Measurements from ENCODE around the gene PRAMEF18.
"Not testable (repeated sequence)": the region's sequence is repeated elsewhere in the genome, so short reads cannot be mapped to it uniquely, and the experiment has no call there.

The PRAMEF18 gene

GRCh38 chr1:13201309-13201708, 24.6 kb downstream of the PRAMEF18 start, which contains the start of gene PRAMEF13:
PRAMEF13 (minus strand) TSS chr1:13201409; CDS start chr1:13199589, 1,820 bp downstream.
- DNase-seq (ENCODE audit: low spot score), result not testable (repeated sequence)
